GM12865 (cell line): ENCODE results near the gene SLC32A1.

Experiments
- DNase-seq: peaks from one replicate; pipeline ENCODE4 v3.0.0; 2010; ENCODE audit warnings: low read depth
- H3K4me3 ChIP-seq: 2 replicates; pipeline ENCODE4 v1.5.1; 2011; ENCODE audit warnings: mild to moderate bottlenecking, low read depth, low read length, control low read depth
- TF ChIP-seq, protein P1 (sequence below): IDR thresholded peaks from 2 replicates; pipeline ENCODE4 v1.5.1; 2011; ENCODE audit warnings: low read length, control low read depth, low read depth, inconsistent platforms; ENCODE audit not compliant: insufficient read depth; ENCODE audit errors: missing control alignments

The SLC32A1 gene

DNA sequence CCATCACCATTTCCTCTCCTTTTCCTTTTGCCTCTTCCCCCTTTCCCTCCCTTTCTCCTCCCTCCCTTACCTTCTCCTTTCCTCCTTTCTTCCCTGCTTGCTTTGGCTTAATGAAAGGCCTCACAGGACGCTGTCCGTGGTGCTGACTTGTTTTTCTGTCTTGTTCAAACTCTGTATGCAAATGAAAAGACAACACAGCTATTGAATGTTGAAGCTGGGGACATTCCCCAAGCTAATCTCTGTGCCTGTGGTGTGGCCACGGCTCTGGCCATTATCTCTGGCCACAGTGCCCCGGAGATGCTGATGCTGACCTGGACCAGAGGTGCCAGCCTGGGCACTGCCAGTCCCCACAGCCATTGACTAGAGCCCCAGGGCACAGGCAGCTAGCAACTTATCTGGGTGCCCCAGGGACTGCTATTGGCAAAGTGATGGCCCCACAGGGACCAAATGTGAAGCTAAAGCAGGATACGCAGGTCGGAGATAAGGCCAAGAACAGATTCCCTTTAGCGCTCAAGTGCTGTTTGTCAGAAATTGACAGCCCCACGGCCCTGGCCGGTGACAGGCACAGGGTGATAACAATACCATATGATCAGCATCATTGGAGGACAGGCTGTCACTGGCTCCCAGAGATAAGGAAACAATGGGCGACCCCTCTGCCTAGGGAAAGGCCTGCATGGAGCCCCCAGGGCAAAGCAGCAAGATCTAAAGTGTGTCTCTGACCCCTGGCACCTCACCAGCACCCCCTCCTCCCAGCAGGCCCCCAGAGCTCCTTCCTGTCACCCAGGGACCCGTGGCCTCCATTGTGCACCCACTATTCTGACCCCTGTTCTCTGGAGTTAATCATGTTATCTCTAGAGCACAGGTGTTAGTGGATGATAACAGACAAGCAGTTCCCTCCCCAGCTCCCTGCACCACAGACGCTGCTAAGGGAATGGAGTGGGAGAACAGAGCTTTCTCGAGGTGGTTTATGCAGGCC lies 31.6 kb upstream of the SLC32A1 start:
- peak; percentile 63 for DNase-seq

DNA sequence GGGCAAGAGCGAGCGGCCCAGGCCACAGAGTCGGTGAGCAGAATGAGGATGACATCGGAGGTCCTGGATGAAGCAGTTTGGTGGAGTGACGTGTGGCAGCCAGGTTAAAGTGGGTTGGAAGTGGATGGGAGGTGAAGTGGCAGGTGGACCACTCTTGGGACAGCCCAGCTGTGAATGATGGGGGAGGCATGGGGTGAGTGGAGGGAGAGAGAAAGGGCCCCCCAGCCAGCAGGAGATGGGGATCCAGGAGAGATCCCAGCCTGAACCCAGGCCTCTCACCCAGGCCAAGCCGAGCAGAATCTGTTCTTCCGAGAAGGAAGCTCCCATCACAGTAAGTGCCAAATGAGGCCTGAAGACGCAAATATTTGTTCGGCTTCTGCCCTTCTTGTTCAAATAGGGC lies 27.0 kb upstream of the SLC32A1 start:
- no peak for DNase-seq
- TF ChIP-seq, protein P1, sequence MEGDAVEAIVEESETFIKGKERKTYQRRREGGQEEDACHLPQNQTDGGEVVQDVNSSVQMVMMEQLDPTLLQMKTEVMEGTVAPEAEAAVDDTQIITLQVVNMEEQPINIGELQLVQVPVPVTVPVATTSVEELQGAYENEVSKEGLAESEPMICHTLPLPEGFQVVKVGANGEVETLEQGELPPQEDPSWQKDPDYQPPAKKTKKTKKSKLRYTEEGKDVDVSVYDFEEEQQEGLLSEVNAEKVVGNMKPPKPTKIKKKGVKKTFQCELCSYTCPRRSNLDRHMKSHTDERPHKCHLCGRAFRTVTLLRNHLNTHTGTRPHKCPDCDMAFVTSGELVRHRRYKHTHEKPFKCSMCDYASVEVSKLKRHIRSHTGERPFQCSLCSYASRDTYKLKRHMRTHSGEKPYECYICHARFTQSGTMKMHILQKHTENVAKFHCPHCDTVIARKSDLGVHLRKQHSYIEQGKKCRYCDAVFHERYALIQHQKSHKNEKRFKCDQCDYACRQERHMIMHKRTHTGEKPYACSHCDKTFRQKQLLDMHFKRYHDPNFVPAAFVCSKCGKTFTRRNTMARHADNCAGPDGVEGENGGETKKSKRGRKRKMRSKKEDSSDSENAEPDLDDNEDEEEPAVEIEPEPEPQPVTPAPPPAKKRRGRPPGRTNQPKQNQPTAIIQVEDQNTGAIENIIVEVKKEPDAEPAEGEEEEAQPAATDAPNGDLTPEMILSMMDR: no peak
- H3K4me3 ChIP-seq: no peak overlapping the region

More for the DNA sequence above, 31.6 kb upstream of the SLC32A1 start:
- H3K4me3 ChIP-seq: no peak overlapping the region
- TF ChIP-seq, protein P1: no peak

GRCh38 chr20:38698541-38698940 lies 25.7 kb upstream of the SLC32A1 start:
- DNase-seq: no peak
- TF ChIP-seq, protein P1: no peak
- no peak overlapping the region for H3K4me3 ChIP-seq

- H3K4me3 ChIP-seq: no peak overlapping the region
- no peak for DNase-seq
- TF ChIP-seq, protein P1: no peak
Measured at GRCh38 chr20:38700141-38700540, 24.1 kb upstream of the SLC32A1 start.

DNA sequence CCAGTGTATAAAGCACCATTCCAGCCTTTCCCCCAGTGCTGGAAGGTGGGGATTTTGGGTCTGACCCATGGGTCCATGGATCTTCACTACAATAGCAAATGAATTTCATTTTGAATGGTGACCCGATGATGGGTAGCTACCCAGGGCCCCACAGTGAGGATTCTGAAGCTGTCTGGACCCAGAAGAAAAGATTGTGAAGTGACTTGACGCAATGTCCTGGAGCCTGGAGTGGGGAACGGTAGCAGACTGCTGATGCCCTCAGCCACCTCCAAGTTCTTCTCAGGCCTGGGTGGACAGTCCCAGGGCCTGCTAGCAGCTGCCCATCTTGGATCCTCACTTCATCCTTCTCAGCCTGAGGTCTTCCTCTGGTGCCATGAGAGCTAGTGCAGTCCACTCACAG lies 23.4 kb upstream of the SLC32A1 start:
- no peak for DNase-seq
- H3K4me3 ChIP-seq: no peak overlapping the region
- TF ChIP-seq, protein P1: no peak

DNA sequence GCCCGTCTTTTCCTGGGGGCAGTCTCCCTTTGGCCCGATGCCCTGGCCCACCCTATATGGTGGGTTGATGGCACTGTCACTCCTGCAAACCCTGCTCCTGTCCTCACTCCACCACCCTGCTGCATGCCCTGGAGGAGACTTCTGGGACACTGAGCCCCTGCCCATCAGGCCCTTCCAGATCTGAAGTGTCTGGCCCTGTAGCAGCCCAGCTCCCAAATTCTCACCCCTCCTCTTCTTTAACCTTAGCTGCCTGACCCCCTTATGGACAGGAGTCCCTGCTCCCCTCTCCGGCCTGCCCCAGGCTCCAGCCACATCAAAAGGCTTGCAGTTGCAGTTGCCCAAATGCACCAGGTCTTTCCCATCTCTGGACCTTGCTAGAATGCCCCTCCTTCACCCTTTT lies 20.8 kb upstream of the SLC32A1 start:
- no peak for DNase-seq
- TF ChIP-seq, protein P1: no peak
- H3K4me3 ChIP-seq: no peak overlapping the region
